HG03469 (cell line): ENCODE data around the gene SCO2.

Experiments used
- ATAC-seq: cut with Tn5 transposase; IDR thresholded peaks from one replicate; pipeline ENCODE4 v1.9.1; 2021; ENCODE audit warnings: mild to moderate bottlenecking, moderate library complexity, moderate number of reproducible peaks; ENCODE audit not compliant: unreplicated experiment

Gene SCO2

DNA sequence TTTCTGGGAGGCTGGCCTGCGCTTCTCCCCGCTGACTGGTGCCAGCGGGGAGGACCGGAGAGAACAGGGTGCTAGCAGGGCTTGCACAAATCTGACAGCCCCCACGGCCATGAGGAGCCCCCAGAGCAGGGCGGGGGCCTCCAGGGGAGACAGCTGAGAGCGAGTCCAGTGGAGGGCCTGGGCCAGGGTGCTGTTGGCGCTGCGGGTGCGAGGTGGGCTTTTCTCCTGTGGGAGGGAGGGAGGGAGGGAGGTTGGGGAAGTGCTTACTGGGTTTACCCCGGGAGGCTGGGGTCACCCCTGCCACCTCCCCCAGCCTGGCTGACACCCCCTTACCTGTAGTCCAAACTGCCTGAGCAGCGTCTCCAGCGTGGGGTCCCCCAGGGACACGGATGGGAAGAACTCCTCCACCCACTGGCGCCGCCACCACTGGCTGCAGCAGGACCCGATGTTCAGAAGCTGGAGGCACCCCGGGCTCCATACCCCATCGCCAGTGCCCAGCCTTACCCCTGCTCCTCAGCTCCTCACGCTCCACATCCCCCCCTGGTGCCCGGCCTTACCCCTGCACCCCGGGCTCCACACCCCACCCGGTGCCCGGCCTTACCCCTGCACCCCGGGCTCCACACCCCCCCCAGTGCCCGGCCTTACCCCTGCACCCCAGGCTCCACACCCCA, 21.8 kb downstream of the SCO2 start:
- no peak for ATAC-seq

- ATAC-seq: no peak
Observed at GRCh38 chr22:50502628-50503474, 22.5 kb downstream of the SCO2 start.

GRCh38 chr22:50502096-50502495, 23.3 kb downstream of the SCO2 start:
- ATAC-seq: no peak

GRCh38 chr22:50500452-50500851, 24.9 kb downstream of the SCO2 start:
- no peak for ATAC-seq

GRCh38 chr22:50498322-50498890, 27.0 kb downstream of the SCO2 start:
- no peak for ATAC-seq

DNA sequence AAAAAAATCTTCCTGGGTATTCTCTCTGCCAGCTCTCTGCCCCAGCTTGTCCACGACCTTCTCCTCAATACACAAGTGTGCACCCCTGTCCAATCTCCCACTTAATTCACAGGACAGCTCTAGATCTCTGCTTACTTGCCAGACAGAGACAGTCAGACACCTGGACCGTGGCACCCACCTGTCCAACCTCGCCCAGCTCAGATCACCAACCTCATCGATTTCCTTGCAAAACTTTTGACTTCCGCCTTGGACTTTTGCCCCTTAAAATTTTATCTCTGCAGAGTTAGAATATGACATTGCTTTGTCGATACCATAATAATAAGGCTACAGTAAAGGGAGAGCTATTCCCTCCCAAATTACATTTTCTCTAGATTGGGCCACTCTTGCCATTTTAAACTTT, 28.3 kb downstream of the SCO2 start:
- ATAC-seq: no peak

- no peak for ATAC-seq
Observed at GRCh38 chr22:50490531-50491308, 34.7 kb downstream of the SCO2 start.

- no peak for ATAC-seq
Observed at GRCh38 chr22:50489363-50490243, 35.8 kb downstream of the SCO2 start.

DNA sequence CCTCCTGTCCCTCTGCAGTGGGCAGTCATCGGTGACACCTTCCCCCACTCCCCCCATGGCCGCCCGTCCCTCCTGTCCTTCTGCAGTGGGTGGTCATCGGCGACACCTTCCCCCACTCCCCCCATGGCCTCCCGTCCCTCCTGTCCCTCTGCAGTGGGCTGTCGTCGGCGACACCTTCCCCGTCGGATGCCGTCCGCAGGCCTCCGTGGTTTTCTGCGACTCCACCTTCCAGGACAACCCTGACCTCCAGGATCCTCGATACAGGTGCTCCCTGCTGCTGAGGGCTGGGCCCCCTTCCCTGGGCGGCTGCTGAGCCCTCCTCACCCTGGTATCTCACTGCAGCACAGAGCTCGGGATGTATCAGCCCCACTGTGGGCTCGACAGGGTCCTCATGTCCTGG, 36.5 kb downstream of the SCO2 start:
- no peak for ATAC-seq

GRCh38 chr22:50488006-50488677, 37.3 kb downstream of the SCO2 start:
- ATAC-seq: no peak

GRCh38 chr22:50487290-50488005, 38.0 kb downstream of the SCO2 start:
- no peak for ATAC-seq

DNA sequence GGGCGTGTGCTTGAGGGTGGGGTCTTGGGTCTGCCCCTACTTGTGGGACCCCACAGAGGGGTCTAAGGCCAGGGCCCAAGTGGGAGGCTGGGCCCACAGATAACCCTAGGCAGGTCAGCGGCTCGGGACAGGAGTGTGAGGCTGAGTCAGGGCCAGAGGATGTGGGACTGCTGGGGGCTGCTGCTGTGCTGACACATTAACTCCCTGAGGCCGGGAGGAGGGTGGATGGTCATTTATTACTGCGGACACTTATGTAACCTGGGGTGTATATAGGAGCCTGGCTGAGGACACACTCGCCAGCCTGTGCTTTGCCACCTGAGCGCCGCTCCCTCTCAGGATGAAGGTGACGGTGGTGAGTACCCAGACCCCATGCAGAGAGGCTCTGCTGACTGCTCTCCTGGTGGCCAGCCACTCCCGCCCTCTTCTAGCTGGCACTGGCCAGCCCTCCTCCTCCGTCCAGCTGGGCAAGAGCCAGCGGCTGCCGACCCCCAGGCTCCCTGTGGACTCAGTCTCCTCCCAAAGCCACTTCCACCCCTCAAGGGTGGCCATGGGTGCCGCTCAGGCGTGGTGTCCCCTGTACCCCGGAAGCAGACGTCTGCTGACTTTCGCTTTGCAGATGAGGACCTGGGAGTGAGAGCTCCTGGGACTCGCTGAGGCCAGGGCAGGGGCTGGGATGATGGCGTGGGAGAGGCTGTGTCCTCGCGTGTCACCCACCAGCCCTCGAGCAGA, 38.7 kb downstream of the SCO2 start, which contains the start of gene MIOX:
Gene MIOX (plus strand): TSS at position 299 of the 729 bp plus-strand sequence. CDS start 39 bp downstream, at position 338.
- ATAC-seq: no peak

DNA sequence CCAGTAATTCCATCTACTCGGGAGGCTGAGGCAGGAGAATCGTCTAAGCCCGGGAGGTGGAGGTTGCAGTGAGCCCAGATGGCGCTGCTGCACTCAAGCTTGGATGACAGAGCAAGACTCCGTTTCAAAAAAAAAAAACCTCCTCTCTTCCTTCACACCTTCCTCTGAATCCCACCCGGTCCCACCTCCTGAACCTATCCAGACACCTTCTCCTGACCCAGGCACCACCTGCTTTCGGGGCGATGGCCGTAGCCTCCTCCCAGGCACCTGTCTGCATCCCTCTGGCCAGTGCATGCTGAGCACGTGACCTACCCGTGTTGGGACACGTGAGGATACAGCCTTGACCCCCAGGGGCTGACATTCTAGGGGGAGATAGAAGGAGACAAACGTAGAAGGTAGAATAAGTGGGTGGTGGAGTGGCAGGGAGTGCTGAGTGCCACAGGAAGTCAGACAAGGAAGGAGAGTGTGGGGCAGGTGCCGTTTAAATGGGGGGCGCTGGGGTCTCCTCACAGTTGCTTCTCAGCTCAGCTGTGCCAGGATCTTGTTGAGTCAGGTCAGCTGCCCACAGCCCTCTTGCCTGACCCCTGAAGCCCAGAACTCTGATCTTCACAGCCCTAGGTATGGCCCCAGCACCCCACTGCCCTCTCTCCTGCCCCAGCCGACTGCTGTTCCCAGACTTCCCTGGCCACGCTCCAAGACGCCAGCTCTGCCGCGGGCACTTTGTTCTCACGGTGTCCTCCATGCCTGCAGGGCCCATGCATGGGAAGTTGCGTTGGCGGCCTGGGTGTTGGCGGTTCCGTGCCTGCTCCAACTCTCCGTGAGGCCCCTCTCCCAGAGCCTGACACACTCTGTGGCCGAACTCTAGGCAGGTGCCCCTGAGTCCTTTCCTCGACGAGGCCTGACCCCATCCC, 39.9 kb downstream of the SCO2 start:
- no peak for ATAC-seq

DNA sequence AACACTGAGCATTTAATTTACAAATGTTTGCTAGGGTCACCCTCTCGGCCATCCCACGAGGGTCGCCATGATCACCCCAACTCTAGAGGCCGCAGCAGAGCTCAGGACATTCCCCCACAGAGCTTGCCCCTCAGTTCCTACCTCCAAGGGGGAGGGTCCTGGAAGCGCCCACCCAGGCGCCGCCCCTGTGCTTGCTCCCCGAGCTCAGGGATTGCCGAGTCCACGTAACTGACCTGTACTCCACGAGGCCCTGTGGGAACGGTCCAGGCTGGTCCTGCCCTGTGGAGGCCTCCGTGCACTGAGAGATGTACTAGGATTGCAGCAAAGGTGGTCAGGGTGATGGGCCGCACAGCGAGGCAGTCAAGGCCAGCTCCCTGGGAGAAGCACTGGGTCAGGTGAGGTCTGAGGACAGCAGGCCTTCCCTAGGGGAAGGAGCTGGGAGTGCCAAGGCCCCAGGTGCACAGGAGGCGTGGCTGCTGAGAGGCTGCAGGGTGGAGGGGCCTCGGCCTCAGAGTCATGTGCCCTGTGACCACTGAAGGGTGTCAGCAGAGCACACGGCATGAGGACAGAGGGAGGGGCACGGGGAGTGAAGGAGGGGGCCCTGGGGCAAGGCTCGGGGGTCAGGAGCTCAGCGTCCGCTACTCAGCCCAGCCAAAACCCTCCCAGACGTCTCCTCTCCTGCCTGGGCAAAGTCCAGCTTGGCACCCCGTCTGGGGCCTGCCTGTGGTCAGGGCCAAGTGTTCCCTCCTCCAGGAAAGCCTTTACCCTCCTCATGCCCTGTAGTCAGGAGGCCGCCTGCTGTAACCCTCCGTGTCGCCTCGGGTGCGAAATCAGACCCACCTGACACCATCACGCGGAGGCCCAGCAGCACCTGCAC, 41.2 kb downstream of the SCO2 start:
- no peak for ATAC-seq

DNA sequence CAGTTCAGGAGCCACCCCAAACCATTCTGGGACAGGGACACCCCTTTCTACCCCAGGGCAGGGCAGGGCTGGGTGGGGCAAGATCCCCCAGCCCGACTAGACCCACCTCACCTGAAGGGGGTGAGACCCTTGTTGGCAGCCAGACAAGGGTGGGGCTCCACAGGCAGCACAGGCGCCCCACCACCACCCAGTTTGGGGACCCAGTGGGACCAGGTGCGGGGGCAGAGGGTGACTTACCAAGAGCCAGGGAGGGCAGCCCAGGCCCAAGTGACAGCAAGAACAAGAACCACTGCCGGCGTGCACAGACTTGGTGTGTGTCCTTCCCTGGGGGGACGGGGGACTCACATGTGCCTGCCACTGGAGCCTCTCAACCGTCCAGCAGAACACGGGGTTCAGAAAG, 41.8 kb downstream of the SCO2 start:
- no peak for ATAC-seq

- no peak for ATAC-seq
Observed at GRCh38 chr22:50483106-50483505, 42.3 kb downstream of the SCO2 start.
